Ovary (tissue), 9 donors: Measurements from ENCODE around the gene NEO1. TPM values are rescaled to one million over a fixed set of nuclear protein-coding genes. Genes with fewer than 3 reads are reported as not detected.

ENCODE experiments used
- DNase-seq, 5 donors: peaks; one replicate each; pipeline ENCODE4 v3.0.0-alpha.2; 2019 to 2020
- H3K27ac ChIP-seq, 2 donors: fragments of 200-600 bp; one replicate each; pipeline versions ENCODE4 v1.5.1 to v1.8.0; 2019 to 2022
- H3K27me3 ChIP-seq: fragments of 200-600 bp; one replicate; pipeline ENCODE4 v1.8.0; 2022
- H3K36me3 ChIP-seq: fragments of 200-600 bp; sonication (generic); one replicate; pipeline ENCODE4 v1.5.1; 2019
- H3K4me1 ChIP-seq: one replicate; pipeline ENCODE4 v1.8.1; 2013; ENCODE audit warnings: mild to moderate bottlenecking, moderate library complexity; ENCODE audit not compliant: insufficient read depth
- H3K4me3 ChIP-seq: fragments of 200-600 bp; sonication (generic); one replicate; pipeline ENCODE4 v1.5.1; 2017
- H3K9me3 ChIP-seq, 2 donors: fragments of 200-600 bp in 1 of 2; sonication (generic) in 1 of 2; one replicate each; pipeline versions ENCODE4 v1.5.1 to v1.8.1; 2013 to 2019; ENCODE audit warnings: mild to moderate bottlenecking in 1 of 2, moderate library complexity in 1 of 2
- EP300 ChIP-seq: sonication (generic); formaldehyde crosslinking; IDR thresholded peaks from one replicate; pipeline ENCODE4 v1.6.1; 2017; ENCODE audit warnings: antibody characterized with exemption
- POLR2A ChIP-seq: fragments of 450-650 bp; IDR thresholded peaks from one replicate; pipeline ENCODE4 v1.6.1; 2017; ENCODE audit warnings: antibody characterized with exemption, mild to moderate bottlenecking, moderate library complexity
- WGBS, 3 donors: extraction: QIAGEN DNeasy Blood & Tissue Kit in 1 of 3; methylation state at CpG; one replicate each; pipeline versions ENCODE4 v1.1.5 to v1.1.7; 2013 to 2017; 5-methylcytosine and 5-hydroxymethylcytosine counted together
- intact Hi-C, 4 donors: fragments of 100-400 bp; cut with DNase I; formaldehyde crosslinking; loops; one replicate each; pipeline versions ENCODE4 v1.11.0 to v1.15.1; 2022 to 2023
- polyA plus RNA-seq, 2 donors: library from polyadenylated mRNA; stranded (reverse); fragments of 200-250 nt in 1 of 2; fragments of 350-450 nt in 1 of 2; fragmentation: Illumina TruSeq in 1 of 2; extraction: RNeasy Lipid Tissue Mini Kit (QIAGEN cat#74804) in 1 of 2; gene quantifications; one replicate each; pipeline ENCODE4 v1.2.3, GENCODE V29; 2013 to 2014
- total RNA-seq, 7 donors: library from RNA; depleted of rRNA in 2 of 7; stranded (reverse); fragments of >200 nt in 2 of 7; fragmentation: NEBNext Ultra II Directional in 3 of 7; extraction: Animal tissue kit (Norgen Biotek cat#: 25700) in 3 of 7; gene quantifications; one replicate each; pipeline versions ENCODE4 v1.1.0 to v1.2.4, GENCODE V29; 2016 to 2023
- TF ChIP-seq, protein P1 (sequence below), 3 donors: fragments of 450-650 bp in 2 of 3; fragments of 200-600 bp in 1 of 3; IDR thresholded peaks; one replicate each; pipeline versions ENCODE4 v1.5.1 to v1.8.0; 2016 to 2022; ENCODE audit warnings: antibody characterized with exemption in 3 of 3, mild to moderate bottlenecking in 1 of 3
- donor health status: DM: no; HTN: no; CAD: no; lungs with moderate emphysema.
- donor health status: DM: no; HTN: no; CAD: no.
- donor health status: Bipolar disorder and iron deficiency.
- donor health status: DM: yes; HTN: yes; CAD: no.
- donor health status: DM: no; HTN: no; CAD: no.
- donor health status: DM: yes; HTN: yes; CAD: no.

Gene NEO1
- total and polyA plus RNA-seq, 9 donors: 22.8 to 54.7 (median 40.7) TPM

- TF ChIP-seq, protein P1, sequence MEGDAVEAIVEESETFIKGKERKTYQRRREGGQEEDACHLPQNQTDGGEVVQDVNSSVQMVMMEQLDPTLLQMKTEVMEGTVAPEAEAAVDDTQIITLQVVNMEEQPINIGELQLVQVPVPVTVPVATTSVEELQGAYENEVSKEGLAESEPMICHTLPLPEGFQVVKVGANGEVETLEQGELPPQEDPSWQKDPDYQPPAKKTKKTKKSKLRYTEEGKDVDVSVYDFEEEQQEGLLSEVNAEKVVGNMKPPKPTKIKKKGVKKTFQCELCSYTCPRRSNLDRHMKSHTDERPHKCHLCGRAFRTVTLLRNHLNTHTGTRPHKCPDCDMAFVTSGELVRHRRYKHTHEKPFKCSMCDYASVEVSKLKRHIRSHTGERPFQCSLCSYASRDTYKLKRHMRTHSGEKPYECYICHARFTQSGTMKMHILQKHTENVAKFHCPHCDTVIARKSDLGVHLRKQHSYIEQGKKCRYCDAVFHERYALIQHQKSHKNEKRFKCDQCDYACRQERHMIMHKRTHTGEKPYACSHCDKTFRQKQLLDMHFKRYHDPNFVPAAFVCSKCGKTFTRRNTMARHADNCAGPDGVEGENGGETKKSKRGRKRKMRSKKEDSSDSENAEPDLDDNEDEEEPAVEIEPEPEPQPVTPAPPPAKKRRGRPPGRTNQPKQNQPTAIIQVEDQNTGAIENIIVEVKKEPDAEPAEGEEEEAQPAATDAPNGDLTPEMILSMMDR (IDR thresholded peaks at IDR 0.05): no peak
- no peak for DNase-seq
- no peaks in the 10 kb centered on the region for H3K36me3 ChIP-seq
- H3K4me1 ChIP-seq: no peaks in the 10 kb centered on the region
- H3K27me3 ChIP-seq: no peaks in the 10 kb centered on the region
- intact Hi-C loops: no loop called here
- H3K4me3 ChIP-seq: no peak overlapping the region
- no peaks in the 10 kb centered on the region for H3K9me3 ChIP-seq
- H3K27ac ChIP-seq: no peak overlapping the region
- 82 to 87% (median 86%) methylated on average over 3 of the region's 3 CpGs for WGBS, 3 donors
Measured at GRCh38 chr15:73118055-73118454, 65.8 kb downstream of the NEO1 start.

- no peak for DNase-seq
- H3K27me3 ChIP-seq: no peaks in the 10 kb centered on the region
Measured at GRCh38 chr15:73119478-73119877, 67.2 kb downstream of the NEO1 start.

DNA sequence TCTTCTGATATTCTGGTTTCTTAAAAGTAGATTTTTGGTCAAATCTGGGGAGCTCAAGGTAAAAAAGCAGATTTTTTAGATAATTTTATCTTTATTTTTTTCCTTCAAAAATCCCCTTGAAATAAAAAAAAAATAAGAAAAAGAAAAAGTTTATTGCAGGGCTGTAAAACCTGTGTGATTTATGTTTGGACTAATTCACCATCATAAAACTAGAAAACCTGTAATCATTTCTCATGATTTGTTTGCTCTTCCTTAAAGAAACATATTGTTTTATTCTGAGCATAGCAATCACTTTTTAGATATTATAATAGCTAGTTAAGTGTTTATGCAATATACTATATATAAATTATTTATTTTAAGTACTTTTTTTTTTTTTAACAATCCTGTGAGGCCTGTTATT lies 68.0 kb downstream of the NEO1 start:
- Histone ChIP-seq H3K36me3 (no peaks in the 10 kb centered on the region), H3K4me3 (no peak overlapping the region), H3K27me3 (no peaks in the 10 kb centered on the region), H3K4me1 (no peaks in the 10 kb centered on the region), H3K27ac (no peak overlapping the region), H3K9me3 (no peaks in the 10 kb centered on the region)
- no peak for TF ChIP-seq POLR2A
- TF ChIP-seq EP300: no peak
- TF ChIP-seq, protein P1 (IDR thresholded peaks at IDR 0.05): no peak
- no peak for DNase-seq
- intact Hi-C loops: no loop called here

More at GRCh38 chr15:73119478-73119877, 67.2 kb downstream of the NEO1 start:
- no peak overlapping the region for H3K27ac ChIP-seq
- no peaks in the 10 kb centered on the region for H3K36me3 ChIP-seq
- H3K4me1 ChIP-seq: no peaks in the 10 kb centered on the region
- intact Hi-C loops: no loop called here
- TF ChIP-seq, protein P1 (IDR thresholded peaks at IDR 0.05): no peak
- TF ChIP-seq POLR2A (no peak), EP300 (no peak)
- WGBS, 3 donors: 86 to 92% (median 89%) methylated on average over 6 of the region's 6 CpGs
- no peak overlapping the region for H3K4me3 ChIP-seq
- H3K9me3 ChIP-seq: no peaks in the 10 kb centered on the region

DNA sequence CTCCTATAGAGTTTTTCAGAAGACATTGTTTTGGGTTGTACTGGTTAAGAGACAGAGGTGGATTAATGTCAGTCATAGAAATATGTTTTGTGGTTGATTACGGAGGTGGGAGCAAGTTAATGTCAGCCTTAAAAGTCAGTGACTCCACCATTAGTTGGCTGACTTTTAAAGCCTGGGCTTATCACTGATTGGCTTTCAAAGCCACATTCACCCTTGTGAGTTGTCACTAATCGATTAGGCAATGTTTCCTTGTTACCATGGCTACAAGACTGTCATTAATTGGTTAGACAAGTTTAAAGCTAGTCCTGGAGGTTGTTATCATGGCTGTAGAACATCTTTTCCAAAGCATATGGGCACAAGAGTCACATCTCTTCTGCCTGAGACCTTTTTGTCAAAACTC lies 73.0 kb downstream of the NEO1 start:
- DNase-seq: no peak
- TF ChIP-seq, protein P1 (IDR thresholded peaks at IDR 0.05): no peak
- TF ChIP-seq POLR2A (no peak), EP300 (no peak)
- Histone ChIP-seq H3K9me3 (no peaks in the 10 kb centered on the region), H3K27ac (no peak overlapping the region), H3K4me3 (no peak overlapping the region), H3K36me3 (no peaks in the 10 kb centered on the region), H3K27me3 (no peaks in the 10 kb centered on the region), H3K4me1 (no peaks in the 10 kb centered on the region)
- WGBS, 3 donors: 90 to 95% (median 90%) methylated on average over 2 of the region's 2 CpGs
- intact Hi-C loops: no loop called here
